Smooth muscle cell (in vitro differentiated cells): ENCODE data around the gene CLCN2. TPM values are rescaled to one million over a fixed set of nuclear protein-coding genes. Genes with fewer than 3 reads are reported as not detected.

Experiments used
- DNase-seq: peaks from one replicate; lab custom pipeline; 2025; ENCODE audit not compliant: unreplicated experiment; lab: John Stamatoyannopoulos, UW
- H2AFZ ChIP-seq: fragments of 200-600 bp; sonication (generic); 2 replicates; pipeline ENCODE4 v1.6.0; 2016; ENCODE audit warnings: antibody characterized with exemption, low read depth, mild to moderate bottlenecking
- H3F3A ChIP-seq: fragments of 200-600 bp; sonication (generic); 2 replicates; pipeline ENCODE4 v1.6.0; 2017; ENCODE audit warnings: antibody characterized with exemption, low read depth
- H3K27ac ChIP-seq: fragments of 200-600 bp; sonication (generic); 2 replicates; pipeline ENCODE4 v1.5.1; 2016; ENCODE audit warnings: low read depth, mild to moderate bottlenecking
- H3K27me3 ChIP-seq: fragments of 200-600 bp; sonication (generic); 2 replicates; pipeline ENCODE4 v1.6.1; 2016; ENCODE audit warnings: low read depth, mild to moderate bottlenecking
- H3K36me3 ChIP-seq: fragments of 200-600 bp; sonication (generic); 2 replicates; pipeline ENCODE4 v1.5.1; 2016; ENCODE audit warnings: low read depth
- H3K4me1 ChIP-seq: fragments of 200-600 bp; sonication (generic); 2 replicates; pipeline ENCODE4 v1.5.1; 2016; ENCODE audit warnings: low read depth
- H3K4me2 ChIP-seq: fragments of 200-600 bp; sonication (generic); 2 replicates; pipeline ENCODE4 v1.6.0; 2016; ENCODE audit warnings: mild to moderate bottlenecking
- H3K4me3 ChIP-seq: fragments of 200-600 bp; sonication (generic); 2 replicates; pipeline ENCODE4 v1.5.1; 2016; ENCODE audit warnings: mild to moderate bottlenecking
- H3K79me2 ChIP-seq: fragments of 200-600 bp; sonication (generic); 2 replicates; pipeline ENCODE4 v1.6.0; 2016; ENCODE audit warnings: low read depth, mild to moderate bottlenecking
- H3K9ac ChIP-seq: fragments of 200-600 bp; sonication (generic); 2 replicates; pipeline ENCODE4 v1.6.0; 2016; ENCODE audit warnings: low read depth
- H3K9me3 ChIP-seq: fragments of 200-600 bp; sonication (generic); replicated peaks from 2 replicates; pipeline ENCODE4 v1.5.1; 2016; ENCODE audit warnings: low read depth
- H4K20me1 ChIP-seq: fragments of 200-600 bp; sonication (generic); 2 replicates; pipeline ENCODE4 v1.6.0; 2016; ENCODE audit warnings: low read depth
- WGBS: methylation state at CpG from one replicate; pipeline ENCODE4 v1.1.7; 2016; ENCODE audit warnings: low lambda C conversion rate; 5-methylcytosine and 5-hydroxymethylcytosine counted together
- polyA plus RNA-seq: library from polyadenylated mRNA; unstranded; fragments of >200 nt; fragmentation: Nextera tagmentation; extraction: Ambion mirVana; gene quantifications from 2 replicates; pipeline ENCODE4 v1.2.1, GENCODE V29; 2016
- total RNA-seq: library from RNA; depleted of rRNA; stranded (reverse); fragments of >200 nt; gene quantifications from 2 replicates; pipeline ENCODE4 v1.2.3, GENCODE V29; 2014
- TF ChIP-seq, protein P1 (sequence below): fragments of 200-600 bp; sonication (generic); IDR thresholded peaks from 2 replicates; pipeline ENCODE4 v1.5.1; 2017; ENCODE audit warnings: borderline replicate concordance, mild to moderate bottlenecking, antibody characterized with exemption; ENCODE audit not compliant: insufficient read depth, poor library complexity, severe bottlenecking

Gene CLCN2
- total and polyA plus RNA-seq, 2 experiments from 2014 or later: 4.1 to 4.5 TPM

DNA sequence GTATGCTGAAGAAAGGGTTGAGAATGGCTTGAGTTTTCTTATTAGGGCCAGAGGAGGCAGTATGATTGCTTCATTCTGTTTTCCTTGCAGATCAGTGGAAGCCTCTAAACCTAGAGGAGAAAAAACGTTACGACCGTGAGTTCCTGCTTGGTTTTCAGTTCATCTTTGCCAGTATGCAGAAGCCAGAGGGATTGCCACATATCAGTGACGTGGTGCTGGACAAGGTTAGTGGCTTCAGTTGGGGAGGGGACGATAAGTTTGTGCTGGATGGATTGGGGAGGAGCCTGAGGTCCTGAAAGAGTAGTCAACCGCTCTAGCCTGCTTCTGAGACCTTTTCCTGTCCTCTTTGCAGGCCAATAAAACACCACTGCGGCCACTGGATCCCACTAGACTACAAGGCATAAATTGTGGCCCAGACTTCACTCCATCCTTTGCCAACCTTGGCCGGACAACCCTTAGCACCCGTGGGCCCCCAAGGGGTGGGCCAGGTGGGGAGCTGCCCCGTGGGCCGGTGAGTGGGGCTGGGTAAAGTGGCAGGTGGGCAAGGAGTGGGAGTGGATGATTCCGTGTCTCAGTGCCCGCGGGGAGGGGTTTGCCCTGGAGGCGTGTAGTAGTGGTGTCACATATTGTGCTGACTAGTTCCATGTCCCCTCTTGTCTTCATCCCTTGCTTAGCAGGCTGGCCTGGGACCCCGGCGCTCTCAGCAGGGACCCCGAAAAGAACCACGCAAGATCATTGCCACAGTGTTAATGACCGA, 38.5 kb downstream of the CLCN2 start:
- Histone ChIP-seq H3F3A (peaks cover 9% of the 10 kb centered on the region), H4K20me1 (peaks cover 100% of the 10 kb centered on the region), H3K27ac (no peak overlapping the region), H3K4me1 (peaks cover 8% of the 10 kb centered on the region), H3K79me2 (peaks cover 77% of the 10 kb centered on the region), H3K27me3 (no peaks in the 10 kb centered on the region), H3K9me3 (no peaks in the 10 kb centered on the region), H3K4me2 (no peak overlapping the region), H3K36me3 (peaks cover 34% of the 10 kb centered on the region), H2AFZ (no peak overlapping the region), H3K4me3 (no peak overlapping the region), H3K9ac (no peak overlapping the region)
- TF ChIP-seq, protein P1, sequence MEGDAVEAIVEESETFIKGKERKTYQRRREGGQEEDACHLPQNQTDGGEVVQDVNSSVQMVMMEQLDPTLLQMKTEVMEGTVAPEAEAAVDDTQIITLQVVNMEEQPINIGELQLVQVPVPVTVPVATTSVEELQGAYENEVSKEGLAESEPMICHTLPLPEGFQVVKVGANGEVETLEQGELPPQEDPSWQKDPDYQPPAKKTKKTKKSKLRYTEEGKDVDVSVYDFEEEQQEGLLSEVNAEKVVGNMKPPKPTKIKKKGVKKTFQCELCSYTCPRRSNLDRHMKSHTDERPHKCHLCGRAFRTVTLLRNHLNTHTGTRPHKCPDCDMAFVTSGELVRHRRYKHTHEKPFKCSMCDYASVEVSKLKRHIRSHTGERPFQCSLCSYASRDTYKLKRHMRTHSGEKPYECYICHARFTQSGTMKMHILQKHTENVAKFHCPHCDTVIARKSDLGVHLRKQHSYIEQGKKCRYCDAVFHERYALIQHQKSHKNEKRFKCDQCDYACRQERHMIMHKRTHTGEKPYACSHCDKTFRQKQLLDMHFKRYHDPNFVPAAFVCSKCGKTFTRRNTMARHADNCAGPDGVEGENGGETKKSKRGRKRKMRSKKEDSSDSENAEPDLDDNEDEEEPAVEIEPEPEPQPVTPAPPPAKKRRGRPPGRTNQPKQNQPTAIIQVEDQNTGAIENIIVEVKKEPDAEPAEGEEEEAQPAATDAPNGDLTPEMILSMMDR: no peak
- DNase-seq: no peak
- 99% methylated on average over 20 of the region's 20 CpGs for WGBS

DNA sequence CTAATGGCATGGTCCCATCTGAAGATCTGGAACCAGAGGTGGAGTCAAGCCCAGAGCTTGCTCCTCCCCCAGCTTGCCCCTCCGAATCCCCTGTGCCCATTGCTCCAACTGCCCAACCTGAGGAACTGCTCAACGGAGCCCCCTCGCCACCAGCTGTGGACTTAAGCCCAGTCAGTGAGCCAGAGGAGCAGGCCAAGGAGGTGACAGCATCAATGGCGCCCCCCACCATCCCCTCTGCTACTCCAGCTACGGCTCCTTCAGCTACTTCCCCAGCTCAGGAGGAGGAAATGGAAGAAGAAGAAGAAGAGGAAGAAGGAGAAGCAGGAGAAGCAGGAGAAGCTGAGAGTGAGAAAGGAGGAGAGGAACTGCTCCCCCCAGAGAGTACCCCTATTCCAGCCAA, 39.7 kb downstream of the CLCN2 start:
- Histone ChIP-seq H3F3A (peaks cover 14% of the 10 kb centered on the region), H3K9me3 (no peaks in the 10 kb centered on the region), H3K36me3 (peaks cover 31% of the 10 kb centered on the region), H2AFZ (no peak overlapping the region), H4K20me1 (peaks cover 100% of the 10 kb centered on the region), H3K4me3 (no peak overlapping the region), H3K27me3 (no peaks in the 10 kb centered on the region), H3K9ac (no peak overlapping the region), H3K4me1 (peaks cover 12% of the 10 kb centered on the region), H3K27ac (peak overlapping the region; percentile 24), H3K79me2 (peaks cover 83% of the 10 kb centered on the region), H3K4me2 (no peak overlapping the region)
- TF ChIP-seq, protein P1: no peak
- no peak for DNase-seq
- WGBS: 98% methylated on average over 5 of the region's 5 CpGs

DNA sequence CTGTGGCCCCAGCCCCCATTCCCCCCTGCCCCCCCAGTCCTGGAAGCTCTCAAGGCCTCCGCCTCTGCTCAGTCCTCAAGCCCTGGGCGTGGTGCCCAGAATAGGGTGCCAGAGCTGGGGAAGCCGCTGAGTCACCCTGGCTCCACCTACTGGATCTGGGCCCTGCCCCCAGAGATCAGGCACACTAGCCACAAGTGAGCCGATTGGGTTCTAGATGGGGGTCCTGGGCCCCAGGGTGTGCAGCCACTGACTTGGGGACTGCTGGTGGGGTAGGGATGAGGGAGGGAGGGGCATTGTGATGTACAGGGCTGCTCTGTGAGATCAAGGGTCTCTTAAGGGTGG, 41.3 kb downstream of the CLCN2 start:
- Histone ChIP-seq H3K4me3 (no peak overlapping the region), H3K4me2 (peak overlapping the region; percentile 80), H3K4me1 (peaks cover 22% of the 10 kb centered on the region), H4K20me1 (peaks cover 100% of the 10 kb centered on the region), H3F3A (peaks cover 22% of the 10 kb centered on the region), H3K36me3 (peaks cover 18% of the 10 kb centered on the region), H3K79me2 (peaks cover 91% of the 10 kb centered on the region), H2AFZ (no peak overlapping the region), H3K27me3 (no peaks in the 10 kb centered on the region), H3K9me3 (no peaks in the 10 kb centered on the region), H3K9ac (peak overlapping the region; percentile 47), H3K27ac (peak overlapping the region; percentile 95)
- WGBS: 4% methylated on average over 4 of the region's 4 CpGs
- peak; percentile 63 for DNase-seq
- TF ChIP-seq, protein P1: no peak

DNA sequence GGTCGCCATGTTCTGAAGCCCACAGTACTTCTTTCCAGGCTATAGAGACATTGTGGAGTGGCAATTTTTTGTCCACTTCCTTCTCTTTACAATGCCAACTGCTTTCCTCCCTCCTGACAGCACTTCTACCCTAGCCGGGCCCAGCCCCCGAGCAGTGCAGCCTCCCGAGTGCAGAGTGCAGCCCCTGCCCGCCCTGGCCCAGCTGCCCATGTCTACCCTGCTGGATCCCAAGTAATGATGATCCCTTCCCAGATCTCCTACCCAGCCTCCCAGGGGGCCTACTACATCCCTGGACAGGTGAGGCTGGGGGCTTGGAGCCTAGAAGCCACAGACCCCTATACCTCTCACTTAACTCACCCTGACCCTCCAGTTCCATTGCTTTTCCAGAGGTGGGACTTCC, 44.2 kb downstream of the CLCN2 start:
- TF ChIP-seq, protein P1: no peak
- H3K4me1 ChIP-seq: peaks cover 22% of the 10 kb centered on the region
- peaks cover 72% of the 10 kb centered on the region for H4K20me1 ChIP-seq
- no peaks in the 10 kb centered on the region for H3K27me3 ChIP-seq
- H3K79me2 ChIP-seq: peaks cover 71% of the 10 kb centered on the region
- DNase-seq: no peak
- H3K27ac ChIP-seq: peak overlapping the region; percentile 95
- peak overlapping the region; percentile 96 for H3K4me2 ChIP-seq
- H3K4me3 ChIP-seq: peak overlapping the region; percentile 96
- H2AFZ ChIP-seq: no peak overlapping the region
- no peak overlapping the region for H3K9ac ChIP-seq
- WGBS: 95% methylated on average over 5 of the region's 5 CpGs
- no peaks in the 10 kb centered on the region for H3K36me3 ChIP-seq
- peaks cover 22% of the 10 kb centered on the region for H3F3A ChIP-seq
- H3K9me3 ChIP-seq: no peaks in the 10 kb centered on the region
